ENCODE data around the gene IKZF1.

- TF ChIP-seq POLR2A (IDR thresholded peaks at IDR 0.05) (no peak), CTCF (IDR thresholded peaks at IDR 0.05 in 8 of 11, conservative IDR thresholded peaks at IDR 0.05 in 3 of 11) (no peak), POLR2AphosphoS5 (IDR thresholded peaks at IDR 0.05) (no peak)
These were observed 4.2 kb upstream of the IKZF1 start for GRCh38 chr7:50300336-50300735.
